Raji (cell line): ENCODE results near the gene TAF8.

ENCODE experiments used
- POLR2A ChIP-seq: IDR thresholded peaks from 2 replicates; pipeline ENCODE4 v1.6.1; 2011; ENCODE audit warnings: low read depth, low read length, control low read depth; ENCODE audit not compliant: insufficient read depth

The TAF8 gene

GRCh38 chr6:42050297-42051267 is at the start of gene TAF8:
Gene TAF8, plus strand, starts transcription at chr6:42050524. Its CDS starts 18 bp downstream, at chr6:42050542.
- TF ChIP-seq POLR2A: peak; percentile 95

GRCh38 chr6:42001506-42001905 is 48.8 kb upstream of the TAF8 start:
- no peak for TF ChIP-seq POLR2A

DNA sequence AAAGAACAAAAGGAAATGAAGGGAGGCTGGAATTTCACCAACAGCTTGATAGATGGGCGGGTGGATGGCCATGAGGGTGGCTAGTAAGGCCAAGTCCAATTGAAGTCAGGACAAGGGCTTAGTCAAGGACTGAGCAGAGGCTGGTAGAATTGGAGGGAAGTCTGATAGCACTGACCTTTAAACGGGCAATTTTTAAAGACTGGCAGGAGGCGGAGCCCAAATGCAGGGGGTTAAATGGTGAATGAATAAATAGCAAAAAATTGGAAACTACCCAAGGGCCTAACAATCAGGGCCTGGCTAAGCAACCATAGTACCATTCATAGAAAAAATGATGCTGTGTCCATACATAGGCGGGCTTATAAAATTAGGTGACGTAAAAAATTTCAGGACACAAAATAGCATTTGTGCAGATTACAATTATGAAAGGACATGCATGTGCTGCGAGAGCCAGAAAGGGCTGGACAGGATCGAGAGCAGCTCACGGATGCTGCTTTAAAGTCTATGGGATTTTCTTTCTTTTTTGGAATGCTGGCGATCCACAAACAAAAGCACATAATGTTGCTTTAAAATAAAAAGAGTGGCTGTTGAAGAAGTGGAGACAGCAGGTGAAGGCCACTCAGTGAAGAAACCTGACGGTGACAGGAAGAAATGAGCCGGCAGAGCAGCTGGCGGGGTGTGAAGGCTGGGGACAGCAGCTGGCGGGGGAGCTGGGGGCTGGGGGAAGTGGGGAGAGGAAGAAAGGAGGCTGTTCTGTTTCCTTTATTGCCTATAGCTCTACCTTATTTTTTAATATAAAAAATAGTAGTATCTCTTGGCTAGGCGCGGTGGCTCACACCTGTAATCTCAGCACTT is 42.8 kb upstream of the TAF8 start:
- TF ChIP-seq POLR2A: 0 out of 2 replicates have a peak, but pooled peaks have one; percentile 19

DNA sequence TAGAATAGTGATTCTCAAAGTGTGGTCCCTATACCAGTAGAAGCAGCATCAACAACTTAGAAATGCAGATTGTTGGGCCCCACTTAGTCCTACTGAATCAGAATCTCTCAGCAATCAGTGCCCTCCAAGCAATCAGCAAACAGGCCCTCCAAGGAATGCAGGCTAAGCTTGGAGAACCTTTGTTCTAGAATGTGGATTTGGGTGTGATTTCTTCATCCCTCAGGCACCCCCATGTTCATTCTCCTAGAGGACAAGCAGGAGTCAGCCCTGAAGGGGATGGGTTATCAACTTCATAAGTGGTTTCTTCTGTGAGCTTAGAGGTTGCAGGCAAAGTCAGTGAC is 40.5 kb upstream of the TAF8 start:
- no peak for TF ChIP-seq POLR2A

DNA sequence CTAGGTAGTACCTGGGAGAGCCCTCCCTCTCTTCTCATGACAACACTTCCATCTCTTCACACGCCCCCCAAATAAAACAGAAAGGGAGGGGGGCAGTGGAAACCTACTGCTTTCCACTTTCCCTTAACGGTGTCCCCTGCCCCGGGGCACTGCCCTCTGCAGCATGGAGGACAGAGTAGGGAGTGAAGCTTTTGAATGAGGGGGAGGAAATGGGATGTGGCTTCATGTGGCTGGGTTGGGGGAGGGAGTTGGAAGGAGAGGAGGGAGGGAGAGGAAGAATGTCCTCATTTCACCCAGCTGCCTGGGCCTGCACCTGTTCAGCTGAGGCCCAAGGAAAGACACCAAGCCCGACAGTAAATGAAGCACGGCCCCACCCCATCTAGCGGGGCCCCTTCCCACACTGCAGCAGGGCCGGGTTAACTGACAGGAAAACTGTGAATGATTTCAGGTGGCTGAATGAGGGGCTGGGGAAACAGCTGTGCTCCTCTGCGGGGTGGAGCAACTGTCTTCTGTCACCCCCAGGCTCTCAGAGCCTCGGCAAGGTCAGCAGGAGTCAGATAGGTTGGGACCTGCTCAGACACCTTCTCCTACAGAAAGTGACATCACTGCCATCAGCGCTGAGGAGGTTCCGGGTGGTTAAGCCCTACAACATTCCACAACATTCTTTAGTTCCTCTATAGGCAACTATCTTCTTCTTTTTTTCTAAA is 40.0 kb upstream of the TAF8 start:
- TF ChIP-seq POLR2A: peak; percentile 60

DNA sequence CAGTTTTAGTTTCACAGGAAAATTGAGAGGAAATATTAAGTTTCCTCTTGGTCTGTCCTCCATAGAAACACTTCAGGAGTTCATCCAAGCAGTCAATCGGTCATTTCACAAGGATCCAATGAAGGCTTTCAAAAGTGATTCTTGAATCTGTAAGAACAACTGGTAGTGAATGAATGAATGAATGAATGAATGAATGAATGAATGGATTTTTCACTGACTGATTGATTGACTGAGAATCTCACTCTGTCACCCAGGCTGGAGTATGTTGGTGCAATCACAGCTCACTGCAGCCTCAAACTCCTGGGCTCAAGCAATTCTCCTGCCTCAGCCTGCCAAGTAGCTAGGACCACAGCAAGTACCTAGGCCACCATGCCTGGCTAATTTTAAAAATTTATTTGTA is 39.4 kb upstream of the TAF8 start:
- no peak for TF ChIP-seq POLR2A

GRCh38 chr6:42012501-42013133 is 37.7 kb upstream of the TAF8 start:
- TF ChIP-seq POLR2A: no peak

- no peak for TF ChIP-seq POLR2A
These were observed 37.2 kb upstream of the TAF8 start for GRCh38 chr6:42013134-42013516.

GRCh38 chr6:42017021-42017643 is 33.2 kb upstream of the TAF8 start:
- no peak for TF ChIP-seq POLR2A

DNA sequence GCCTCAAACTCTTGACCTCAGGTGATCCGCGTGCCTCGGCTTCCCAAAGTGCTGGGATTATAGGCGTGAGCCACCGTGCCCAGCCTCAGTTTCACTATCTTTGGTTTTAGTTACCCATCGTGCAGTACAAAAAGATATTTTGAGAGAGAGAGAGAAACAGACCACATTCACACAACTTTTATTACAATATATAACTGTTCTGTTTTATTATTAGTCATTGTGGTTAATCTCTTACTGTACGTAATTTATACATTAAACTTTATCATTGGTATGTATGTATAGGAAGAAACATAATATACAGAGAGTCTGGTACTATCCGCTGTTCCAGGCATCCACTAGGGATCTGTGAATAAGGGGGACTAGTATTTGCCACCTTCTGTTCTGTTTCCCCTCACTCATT is 29.4 kb upstream of the TAF8 start:
- no peak for TF ChIP-seq POLR2A

DNA sequence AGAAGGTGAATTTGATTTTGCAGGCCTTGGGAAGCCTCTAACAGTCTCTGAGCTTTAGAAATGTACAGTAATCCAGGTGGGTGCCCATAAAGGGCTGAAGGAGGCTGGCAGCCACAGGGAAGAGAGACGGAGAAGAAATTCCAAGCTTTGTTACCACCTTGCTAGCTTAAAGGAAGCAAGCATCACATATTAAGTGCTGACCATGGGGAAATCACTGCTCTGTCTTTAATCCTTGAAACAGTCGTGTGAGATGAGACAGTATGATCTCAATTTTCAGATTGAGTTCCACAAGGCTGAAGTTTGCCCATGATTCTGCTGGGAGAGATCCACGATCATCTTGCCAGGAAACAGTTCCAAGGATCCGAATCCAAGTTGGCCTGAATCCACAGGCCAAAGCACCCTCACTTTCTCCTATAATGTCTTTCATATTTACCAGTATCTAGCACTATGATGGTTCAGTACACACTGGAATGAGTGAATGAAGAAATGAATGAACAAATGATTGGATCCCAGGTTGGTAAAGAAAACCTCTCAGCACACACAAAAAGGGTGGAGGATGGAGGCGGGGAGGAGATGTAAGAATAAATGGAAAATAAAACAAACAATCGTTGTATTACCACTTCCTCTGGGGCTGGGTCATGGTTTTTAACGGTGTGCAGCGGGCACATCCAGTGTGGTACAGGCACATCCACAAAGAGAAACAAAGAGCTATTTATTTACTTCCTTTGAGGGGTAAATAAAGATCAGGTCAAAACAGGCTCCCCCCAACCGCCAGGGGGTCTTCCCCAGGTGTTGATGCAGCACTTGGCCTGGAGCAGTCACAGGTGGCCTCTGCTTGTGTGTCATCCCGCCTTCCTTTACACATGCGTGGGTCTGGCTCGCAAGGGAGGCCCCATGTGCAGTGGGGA is 28.2 kb upstream of the TAF8 start:
- no peak for TF ChIP-seq POLR2A

- TF ChIP-seq POLR2A: peak; percentile 68; the same call in 1 of the 2 replicates
These were observed 27.5 kb upstream of the TAF8 start for GRCh38 chr6:42022755-42023384.
